Fibroblast of lung (primary cell): Measurements from ENCODE around the gene ANKRD61. TPM values are rescaled to one million over a fixed set of nuclear protein-coding genes. Genes with fewer than 3 reads are reported as not detected.

ENCODE experiments used
- polyA plus RNA-seq, 2 donors: library from polyadenylated mRNA; depleted of rRNA in 1 of 2; stranded (reverse) in 1 of 2; unstranded in 1 of 2; fragments of >200 nt; gene quantifications; 2 replicates each; pipeline ENCODE4 v1.2.1, GENCODE V29; 2011 to 2012; ENCODE audit warnings: missing spikeins in 1 of 2
- total RNA-seq: library from RNA; depleted of rRNA; stranded (reverse); fragments of >200 nt; gene quantifications from 2 replicates; pipeline ENCODE4 v1.2.1, GENCODE V29; 2014

Gene ANKRD61
- total and polyA plus RNA-seq, 2 donors (not counting 1 experiment from before 2014, with no cell fraction given): 0.17 to 0.43 TPM

Other genes with a start within 250 kb of the ANKRD61 start
- 28.8 and 31.4 TPM in 2 replicates for gene RNF216, start 249.7 kb upstream of the ANKRD61 start, total RNA-seq
- 28.5 and 30.2 TPM in 2 replicates for gene RNF216, start 249.7 kb upstream of the ANKRD61 start, polyA plus RNA-seq
- not detected in 2 replicates for gene OCM, start 150.6 kb upstream of the ANKRD61 start, total RNA-seq
- not detected in 2 replicates for gene OCM, start 150.6 kb upstream of the ANKRD61 start, polyA plus RNA-seq
- gene CCZ1, start 132.6 kb upstream of the ANKRD61 start, total RNA-seq: 35.7 and 41.8 TPM in 2 replicates
- 45.8 and 65.1 TPM in 2 replicates for gene CCZ1, start 132.6 kb upstream of the ANKRD61 start, polyA plus RNA-seq
- gene RSPH10B, start 60.7 kb upstream of the ANKRD61 start, total RNA-seq: under 0.01 and 0.66 TPM in 2 replicates
- gene RSPH10B, start 60.7 kb upstream of the ANKRD61 start, polyA plus RNA-seq: not detected in 2 replicates
- 28.0 and 28.1 TPM in 2 replicates for gene PMS2, start 22.3 kb upstream of the ANKRD61 start, total RNA-seq
- gene PMS2, start 22.3 kb upstream of the ANKRD61 start, polyA plus RNA-seq: 7.3 and 7.9 TPM in 2 replicates
- 41.6 and 41.9 TPM in 2 replicates for gene AIMP2, start 22.1 kb upstream of the ANKRD61 start, total RNA-seq
- gene AIMP2, start 22.1 kb upstream of the ANKRD61 start, polyA plus RNA-seq: 47.4 and 58.5 TPM in 2 replicates
- 54.2 and 87.0 TPM in 2 replicates for gene EIF2AK1, start 27.8 kb downstream of the ANKRD61 start, total RNA-seq
- 69.6 and 102 TPM in 2 replicates for gene EIF2AK1, start 27.8 kb downstream of the ANKRD61 start, polyA plus RNA-seq
- 2.6 and 4.0 TPM in 2 replicates for gene USP42, start 73.6 kb downstream of the ANKRD61 start, total RNA-seq
- 3.4 and 3.5 TPM in 2 replicates for gene USP42, start 73.6 kb downstream of the ANKRD61 start, polyA plus RNA-seq
- 24.4 and 39.1 TPM in 2 replicates for gene CYTH3, start 241.2 kb downstream of the ANKRD61 start, total RNA-seq
- gene CYTH3, start 241.2 kb downstream of the ANKRD61 start, polyA plus RNA-seq: 38.6 and 73.3 TPM in 2 replicates